AG09309 (cell line): ENCODE data around the gene CD38.
A peak's percentile ranks its signal among the peaks of the same experiment; 100 is the strongest.

Source experiments
- DNase-seq: peaks from one replicate; pipeline ENCODE4 v3.0.0-alpha.2; 2010; ENCODE audit warnings: low read depth
- H3K4me3 ChIP-seq: 2 replicates; pipeline ENCODE4 v1.5.1; 2011; ENCODE audit warnings: mild to moderate bottlenecking, low read depth, low read length, moderate library complexity; ENCODE audit not compliant: control insufficient read depth
- TF ChIP-seq, protein P1 (sequence below): IDR thresholded peaks from 2 replicates; pipeline ENCODE4 v1.5.1; 2011; ENCODE audit warnings: mild to moderate bottlenecking, low read depth, low read length, inconsistent platforms; ENCODE audit not compliant: insufficient read depth, control insufficient read depth; ENCODE audit errors: missing control alignments

CD38 gene

GRCh38 chr4:15891312-15891711, 113.2 kb downstream of the CD38 start:
- TF ChIP-seq, protein P1, sequence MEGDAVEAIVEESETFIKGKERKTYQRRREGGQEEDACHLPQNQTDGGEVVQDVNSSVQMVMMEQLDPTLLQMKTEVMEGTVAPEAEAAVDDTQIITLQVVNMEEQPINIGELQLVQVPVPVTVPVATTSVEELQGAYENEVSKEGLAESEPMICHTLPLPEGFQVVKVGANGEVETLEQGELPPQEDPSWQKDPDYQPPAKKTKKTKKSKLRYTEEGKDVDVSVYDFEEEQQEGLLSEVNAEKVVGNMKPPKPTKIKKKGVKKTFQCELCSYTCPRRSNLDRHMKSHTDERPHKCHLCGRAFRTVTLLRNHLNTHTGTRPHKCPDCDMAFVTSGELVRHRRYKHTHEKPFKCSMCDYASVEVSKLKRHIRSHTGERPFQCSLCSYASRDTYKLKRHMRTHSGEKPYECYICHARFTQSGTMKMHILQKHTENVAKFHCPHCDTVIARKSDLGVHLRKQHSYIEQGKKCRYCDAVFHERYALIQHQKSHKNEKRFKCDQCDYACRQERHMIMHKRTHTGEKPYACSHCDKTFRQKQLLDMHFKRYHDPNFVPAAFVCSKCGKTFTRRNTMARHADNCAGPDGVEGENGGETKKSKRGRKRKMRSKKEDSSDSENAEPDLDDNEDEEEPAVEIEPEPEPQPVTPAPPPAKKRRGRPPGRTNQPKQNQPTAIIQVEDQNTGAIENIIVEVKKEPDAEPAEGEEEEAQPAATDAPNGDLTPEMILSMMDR: no peak
- no peak overlapping the region for H3K4me3 ChIP-seq
- DNase-seq: no peak

DNA sequence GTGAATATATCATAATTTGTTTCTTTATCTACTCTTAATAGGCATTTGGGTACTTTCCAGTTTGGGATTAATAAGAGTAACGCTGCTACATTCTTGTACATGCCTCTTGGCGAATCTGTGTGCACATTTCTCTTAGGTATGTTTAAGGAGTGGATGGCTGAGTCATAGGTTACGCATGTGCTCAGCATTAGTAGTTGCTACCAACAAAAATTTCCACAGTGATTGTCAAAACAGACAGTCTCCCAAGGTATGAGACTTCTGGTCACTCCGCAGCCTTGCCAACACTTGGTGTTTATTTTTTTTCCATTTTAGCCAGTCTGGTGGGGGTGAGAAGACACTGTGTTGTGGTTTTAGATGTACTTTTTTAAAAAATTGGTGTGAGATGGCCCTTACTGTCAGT, 115.8 kb downstream of the CD38 start:
- TF ChIP-seq, protein P1: no peak
- H3K4me3 ChIP-seq: no peak overlapping the region
- DNase-seq: peak; percentile 68

DNA sequence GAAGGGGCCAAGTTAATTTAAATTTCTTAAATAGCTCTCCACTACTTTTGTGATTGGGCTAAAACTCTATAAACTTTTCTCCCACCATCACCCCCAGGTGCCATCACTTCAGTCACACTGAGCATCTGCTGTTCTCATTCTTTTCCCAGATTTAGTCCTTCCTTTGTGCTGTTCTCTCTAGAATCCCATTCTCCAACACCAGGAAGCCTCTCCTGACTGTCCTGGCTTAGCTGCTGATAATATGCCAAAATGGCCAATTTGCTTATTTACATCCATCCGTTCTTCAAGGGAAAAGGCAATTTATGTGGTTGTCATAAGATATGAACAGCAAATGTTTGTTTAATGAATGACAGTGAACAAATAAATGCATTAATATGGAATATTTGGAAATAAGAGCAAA, 116.3 kb downstream of the CD38 start:
- TF ChIP-seq, protein P1: no peak
- no peak overlapping the region for H3K4me3 ChIP-seq
- no peak for DNase-seq

- TF ChIP-seq, protein P1: no peak
- no peak for DNase-seq
- no peak overlapping the region for H3K4me3 ChIP-seq
Measured at GRCh38 chr4:15894921-15895916, 117.1 kb downstream of the CD38 start.

DNA sequence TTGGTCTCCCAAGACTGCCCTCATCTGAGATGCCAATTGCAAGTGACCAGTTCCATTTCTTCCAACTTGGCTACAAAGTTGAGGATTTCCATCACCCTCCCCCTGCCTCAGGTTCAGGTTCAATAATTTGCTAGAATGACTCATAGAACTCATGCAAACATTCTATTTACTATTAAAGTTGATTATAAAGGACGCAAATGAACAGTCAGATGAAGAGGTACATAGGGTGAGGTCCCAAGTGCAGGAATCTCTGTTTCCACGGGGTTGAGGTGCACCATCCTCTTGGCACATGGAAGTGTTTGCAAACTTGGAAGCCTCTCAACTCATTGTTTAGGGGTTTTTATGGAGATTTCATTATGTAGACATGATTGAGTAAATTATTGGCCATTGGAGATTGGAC, 119.4 kb downstream of the CD38 start:
- DNase-seq: no peak
- no peak overlapping the region for H3K4me3 ChIP-seq
- TF ChIP-seq, protein P1: no peak

GRCh38 chr4:15898902-15899301, 120.8 kb downstream of the CD38 start:
- no peak for DNase-seq
- TF ChIP-seq, protein P1: no peak

More at GRCh38 chr4:15898902-15899301, 120.8 kb downstream of the CD38 start:
- H3K4me3 ChIP-seq: no peak overlapping the region
